IPS-15b (cell line): Measurements from ENCODE around the gene TMIE.
"Not testable (repeated sequence)": the region's sequence is repeated elsewhere in the genome, so short reads cannot be mapped to it uniquely, and the experiment has no call there.

ENCODE experiments used
- H3K27me3 ChIP-seq: one replicate; pipeline ENCODE4 v1.6.1; 2013; ENCODE audit warnings: low read length; ENCODE audit not compliant: control insufficient read depth, insufficient read depth
- H3K36me3 ChIP-seq: one replicate; pipeline ENCODE4 v1.6.1; 2013; ENCODE audit warnings: low read length; ENCODE audit not compliant: control insufficient read depth, insufficient read depth
- H3K4me1 ChIP-seq: one replicate; pipeline ENCODE4 v1.6.1; 2013; ENCODE audit warnings: mild to moderate bottlenecking, low read length; ENCODE audit not compliant: control insufficient read depth, insufficient read depth
- H3K4me3 ChIP-seq: one replicate; pipeline ENCODE4 v1.5.1; 2013; ENCODE audit warnings: low read depth, low read length
- H3K9ac ChIP-seq: one replicate; pipeline ENCODE4 v1.6.1; 2013; ENCODE audit warnings: low read depth, mild to moderate bottlenecking, low read length
- H3K9me3 ChIP-seq: one replicate; pipeline ENCODE4 v1.6.1; 2013; ENCODE audit warnings: mild to moderate bottlenecking, low read length; ENCODE audit not compliant: control insufficient read depth, insufficient read depth

Gene TMIE

DNA sequence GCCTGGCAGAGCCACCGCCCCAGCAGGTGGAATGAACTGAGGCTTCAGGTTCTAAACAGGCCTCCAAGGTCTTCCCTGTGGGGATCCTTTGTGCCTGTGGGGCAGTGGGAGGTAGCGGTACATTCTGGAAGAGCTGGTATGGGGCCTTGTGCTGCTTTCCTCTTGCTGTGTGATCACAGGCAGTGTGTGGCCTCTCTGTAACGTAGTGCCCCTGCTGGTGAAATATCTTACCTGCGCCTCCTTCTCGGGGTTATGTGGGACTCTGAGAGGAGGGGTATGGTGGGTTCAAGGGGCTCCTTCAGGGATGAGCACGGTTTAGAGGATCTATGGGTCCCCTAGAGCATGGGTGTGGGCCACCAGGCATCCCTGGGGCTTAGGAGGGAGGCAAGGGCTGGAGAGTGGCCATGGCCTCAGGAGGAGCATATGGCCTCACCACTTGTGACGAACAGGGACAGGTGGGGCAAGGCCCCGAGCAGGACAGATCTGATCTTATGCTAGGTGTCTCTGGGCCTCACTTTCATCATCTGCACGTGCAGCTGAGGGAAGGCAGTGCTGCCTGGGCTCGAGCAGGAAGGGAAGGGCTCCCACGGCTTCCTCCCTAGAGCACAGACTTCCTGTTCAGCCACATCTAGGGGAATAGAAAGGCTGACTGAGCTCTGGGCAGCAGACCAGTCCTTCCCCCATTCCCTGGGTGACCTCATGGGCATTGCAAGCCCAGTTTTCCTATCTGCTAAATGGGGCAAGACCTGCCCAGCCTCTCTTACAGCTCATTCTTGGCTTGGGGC lies 5.8 kb upstream of the TMIE start:
- Histone ChIP-seq H3K4me1 (peaks cover 4% of the 10 kb centered on the region), H3K27me3 (peaks cover 24% of the 10 kb centered on the region), H3K4me3 (no peak overlapping the region), H3K36me3 (no peaks in the 10 kb centered on the region), H3K9ac (no peak overlapping the region), H3K9me3 (no peaks in the 10 kb centered on the region)

DNA sequence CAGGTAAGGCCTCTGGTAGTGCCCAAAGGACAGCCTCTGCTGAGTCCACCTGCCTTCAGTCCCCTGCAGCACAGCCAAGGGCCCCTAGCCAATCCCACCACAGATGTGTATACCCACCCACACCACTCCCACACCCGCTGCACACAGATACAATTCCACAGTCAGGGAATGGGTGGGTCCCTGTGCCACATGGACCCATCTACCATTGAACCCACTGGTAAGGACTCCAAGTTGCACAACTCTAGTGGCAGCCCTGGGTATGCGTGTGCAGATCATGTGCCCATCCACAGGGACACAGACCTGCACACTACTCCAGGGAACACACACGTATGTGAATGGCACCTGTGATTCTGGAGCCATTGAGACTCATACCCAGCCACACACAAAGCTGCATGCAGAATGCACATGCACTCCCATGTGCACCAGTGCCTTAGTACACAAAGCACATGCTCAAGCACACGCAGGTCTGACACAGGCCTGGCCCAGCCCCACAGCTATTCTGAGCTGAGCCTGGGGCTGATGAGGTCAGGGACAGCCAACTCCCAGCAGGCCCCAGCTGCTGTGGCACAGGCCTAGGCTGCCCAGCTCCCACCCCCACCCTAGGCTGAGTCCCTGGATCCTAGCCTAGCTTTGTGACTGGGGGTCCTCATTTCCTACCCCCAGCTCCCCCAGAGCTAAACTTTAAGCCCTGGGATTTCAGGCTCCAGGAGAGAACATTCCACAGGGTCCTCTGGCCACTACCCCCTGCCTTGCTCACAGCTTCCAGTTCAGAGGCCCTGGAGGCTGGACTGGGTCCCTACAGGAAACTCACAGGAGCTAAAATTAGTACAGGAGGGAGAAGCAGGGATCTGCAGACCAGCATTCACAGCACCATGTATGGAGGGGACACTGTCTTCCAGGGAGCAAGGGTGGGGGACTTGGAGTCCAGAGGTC lies 5.0 kb upstream of the TMIE start:
- Histone ChIP-seq H3K9ac (no peak overlapping the region), H3K27me3 (peaks cover 28% of the 10 kb centered on the region), H3K36me3 (no peaks in the 10 kb centered on the region), H3K4me1 (peaks cover 4% of the 10 kb centered on the region), H3K9me3 (no peaks in the 10 kb centered on the region), H3K4me3 (no peak overlapping the region)

DNA sequence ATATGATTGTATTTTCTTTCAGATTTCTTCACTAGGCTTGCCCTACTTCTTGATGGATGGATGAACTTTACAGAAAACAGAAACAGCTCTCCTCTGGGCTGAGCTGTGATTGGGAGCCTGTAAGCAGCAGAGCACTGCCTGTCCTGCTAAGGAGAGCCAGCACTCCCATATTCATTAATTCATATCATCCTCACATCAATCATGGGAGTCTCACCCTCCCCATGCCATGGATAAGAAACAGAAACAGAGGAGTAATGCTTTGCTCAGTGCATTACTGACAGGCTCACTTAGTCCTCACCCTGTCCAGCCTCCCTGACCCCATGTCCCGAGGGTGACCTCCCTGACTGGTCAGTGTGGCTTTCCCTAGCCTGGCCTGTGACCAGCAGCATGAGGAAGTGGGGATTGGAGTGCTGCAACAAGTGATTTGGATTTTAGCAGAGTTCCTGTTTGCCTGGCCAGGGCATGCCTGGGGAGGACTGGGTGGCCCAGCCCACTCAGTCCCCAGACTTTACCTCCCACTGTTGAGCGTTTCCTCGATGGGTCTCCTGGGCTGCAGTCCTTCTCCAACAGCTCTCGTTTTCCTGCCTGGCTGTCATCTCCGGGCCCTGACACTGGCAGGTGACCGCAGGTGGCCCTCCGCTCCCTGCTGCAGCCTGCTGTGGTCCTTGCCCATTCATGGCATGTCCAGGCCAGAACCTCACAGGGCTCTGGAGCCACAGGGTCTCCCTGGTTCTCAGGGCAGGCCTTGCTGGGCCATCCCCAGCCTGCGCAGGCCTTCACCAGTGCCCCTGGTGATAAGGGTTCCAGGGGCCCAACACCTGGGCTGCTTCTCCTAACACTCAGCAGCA lies 1.3 kb upstream of the TMIE start:
- Histone ChIP-seq H3K9me3 (no peaks in the 10 kb centered on the region), H3K36me3 (no peaks in the 10 kb centered on the region), H3K4me3 (no peak overlapping the region), H3K4me1 (peaks cover 4% of the 10 kb centered on the region), H3K27me3 (peaks cover 21% of the 10 kb centered on the region), H3K9ac (no peak overlapping the region)

DNA sequence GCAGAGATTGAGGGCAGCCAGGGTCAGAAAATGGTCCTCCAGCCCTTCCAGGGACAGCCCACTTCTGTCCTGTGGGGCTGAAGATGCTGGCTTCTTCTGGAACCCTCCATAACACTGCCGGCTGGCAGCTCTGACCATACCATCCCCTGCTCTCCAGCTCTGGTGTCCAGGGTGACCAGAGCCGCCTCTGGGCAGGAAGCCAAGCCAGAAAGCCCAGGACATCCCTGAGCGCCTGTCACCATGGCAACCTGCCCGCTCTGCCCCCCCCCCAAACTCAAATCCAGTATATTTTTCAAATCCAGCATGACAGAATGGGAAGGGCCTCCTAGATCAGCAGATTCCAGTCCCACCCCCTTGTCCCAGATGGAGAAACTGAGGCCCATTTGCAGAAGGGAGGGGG lies 420 bp upstream of the TMIE start:
- no peaks in the 10 kb centered on the region for H3K9me3 ChIP-seq
- peaks cover 4% of the 10 kb centered on the region for H3K4me1 ChIP-seq
- H3K27me3 ChIP-seq, result peaks cover 21% of the 10 kb centered on the region
- H3K36me3 ChIP-seq, result no peaks in the 10 kb centered on the region
- H3K9ac ChIP-seq, result no peak overlapping the region
- H3K4me3 ChIP-seq, result no peak overlapping the region

DNA sequence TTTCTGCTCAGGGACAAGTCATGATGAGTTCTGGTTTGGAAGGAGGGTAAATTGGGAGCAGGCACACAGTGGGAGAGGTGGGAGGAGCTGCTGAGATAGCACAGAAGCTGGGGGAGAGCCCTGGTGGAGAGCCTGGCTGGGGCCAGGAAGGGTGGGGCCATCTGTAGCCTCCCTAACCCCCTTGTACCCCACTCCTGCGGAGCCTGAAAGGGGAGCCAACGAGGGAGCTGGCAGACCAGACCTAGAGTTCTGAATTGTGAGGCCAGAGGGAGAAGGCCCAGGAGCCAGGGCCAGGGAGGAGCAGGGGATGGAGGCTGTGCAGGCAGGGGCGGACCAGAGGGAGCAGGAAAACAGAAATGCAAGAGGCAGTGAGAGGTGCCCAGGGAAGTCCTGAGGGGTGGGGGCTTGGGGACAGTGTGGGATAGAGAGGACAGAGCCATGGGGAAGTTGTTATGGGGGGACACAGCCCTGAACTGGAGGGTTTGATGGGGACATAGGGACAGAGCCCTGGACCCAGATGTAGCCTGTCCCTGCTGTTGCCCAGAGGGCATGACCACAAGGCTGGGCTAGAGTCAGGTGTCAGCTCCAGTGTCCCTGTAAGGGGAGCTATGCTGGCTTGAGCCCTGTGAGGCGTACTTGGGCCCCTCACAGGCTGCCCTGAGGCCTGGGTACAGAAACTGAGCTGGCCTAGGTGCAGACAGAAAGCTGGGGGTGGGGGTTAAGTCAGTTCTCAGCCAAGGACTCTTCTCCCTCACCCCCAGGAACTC lies 1.2 kb downstream of the TMIE start:
- Histone ChIP-seq H3K9me3 (no peaks in the 10 kb centered on the region), H3K9ac (no peak overlapping the region), H3K36me3 (no peaks in the 10 kb centered on the region), H3K27me3 (peaks cover 21% of the 10 kb centered on the region), H3K4me1 (peaks cover 4% of the 10 kb centered on the region), H3K4me3 (no peak overlapping the region)

DNA sequence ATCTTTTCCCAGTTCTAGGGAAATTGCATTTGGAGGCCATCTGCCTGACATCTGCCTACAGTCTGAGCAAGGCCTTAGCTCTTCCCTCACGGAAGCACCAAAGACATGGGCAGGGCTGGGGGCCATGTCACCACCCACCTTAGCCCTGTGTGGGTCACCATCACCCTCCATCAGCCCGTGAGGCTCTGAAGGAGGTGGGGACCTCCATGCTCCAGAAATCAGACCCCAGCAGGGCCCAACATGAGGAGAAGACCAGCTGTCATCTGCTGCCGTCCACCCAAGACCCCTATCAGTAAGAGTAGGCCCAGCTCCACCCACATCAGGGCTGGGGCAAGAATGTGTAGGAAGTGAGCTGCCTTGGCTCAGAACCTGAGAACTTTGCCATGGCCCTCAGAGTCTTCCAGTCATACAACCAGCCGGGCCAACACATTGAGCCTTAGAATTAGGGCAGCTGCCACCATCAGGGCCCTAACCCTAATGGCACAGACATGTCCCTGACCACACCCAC lies 1.9 kb downstream of the TMIE start:
- H3K9ac ChIP-seq, result no peak overlapping the region
- peaks cover 21% of the 10 kb centered on the region for H3K27me3 ChIP-seq
- H3K36me3 ChIP-seq, result no peaks in the 10 kb centered on the region
- peaks cover 4% of the 10 kb centered on the region for H3K4me1 ChIP-seq
- H3K9me3 ChIP-seq, result no peaks in the 10 kb centered on the region
- H3K4me3 ChIP-seq, result no peak overlapping the region

DNA sequence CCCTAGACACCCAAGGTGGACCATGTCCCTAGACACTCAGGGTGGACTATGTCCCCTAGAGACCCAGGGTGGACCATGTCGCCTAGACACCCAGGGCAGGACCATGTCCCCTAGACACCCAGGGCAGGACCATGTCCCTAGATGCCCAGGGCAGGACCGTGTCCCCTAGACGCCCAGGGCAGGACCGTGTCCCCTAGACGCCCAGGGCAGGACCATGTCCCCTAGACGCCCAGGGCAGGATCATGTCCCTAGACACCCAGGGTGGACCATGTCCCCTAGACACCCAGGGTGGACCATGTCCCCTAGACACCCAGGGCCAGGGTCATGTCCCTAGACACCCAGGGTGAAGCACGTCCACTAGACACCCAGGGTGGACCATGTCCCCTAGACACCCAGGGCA lies 3.2 kb downstream of the TMIE start:
- not testable (repeated sequence) for H3K9me3 ChIP-seq, H3K4me3 ChIP-seq, H3K4me1 ChIP-seq, H3K36me3 ChIP-seq, H3K9ac ChIP-seq
- H3K27me3 ChIP-seq, result peaks cover 21% of the 10 kb centered on the region

DNA sequence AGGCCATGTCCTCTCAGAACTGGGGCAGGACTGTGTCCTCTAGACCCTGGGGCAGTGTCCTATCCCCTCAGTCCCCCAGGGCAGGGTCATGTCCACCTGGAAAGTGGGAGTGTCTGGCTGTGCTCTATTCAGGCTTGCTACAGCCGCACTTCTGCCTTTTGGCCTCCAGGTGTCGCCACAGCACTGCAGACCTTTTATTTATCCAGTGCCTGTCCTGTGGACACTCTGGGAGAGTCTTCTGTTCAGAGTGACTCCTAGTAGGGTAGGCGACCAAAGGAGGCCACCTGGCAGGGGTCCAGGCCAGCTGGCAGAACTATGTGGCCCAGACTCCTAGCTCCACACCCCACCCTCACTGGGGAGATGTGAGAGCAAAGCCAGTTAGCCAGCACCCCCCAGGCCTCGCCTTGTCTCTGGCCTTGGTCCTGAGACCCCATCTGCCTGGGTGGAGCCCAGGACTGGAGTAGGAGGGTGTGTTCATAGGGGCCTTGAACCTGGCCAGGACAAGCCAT lies 3.9 kb downstream of the TMIE start:
- H3K4me3 ChIP-seq, result no peak overlapping the region

DNA sequence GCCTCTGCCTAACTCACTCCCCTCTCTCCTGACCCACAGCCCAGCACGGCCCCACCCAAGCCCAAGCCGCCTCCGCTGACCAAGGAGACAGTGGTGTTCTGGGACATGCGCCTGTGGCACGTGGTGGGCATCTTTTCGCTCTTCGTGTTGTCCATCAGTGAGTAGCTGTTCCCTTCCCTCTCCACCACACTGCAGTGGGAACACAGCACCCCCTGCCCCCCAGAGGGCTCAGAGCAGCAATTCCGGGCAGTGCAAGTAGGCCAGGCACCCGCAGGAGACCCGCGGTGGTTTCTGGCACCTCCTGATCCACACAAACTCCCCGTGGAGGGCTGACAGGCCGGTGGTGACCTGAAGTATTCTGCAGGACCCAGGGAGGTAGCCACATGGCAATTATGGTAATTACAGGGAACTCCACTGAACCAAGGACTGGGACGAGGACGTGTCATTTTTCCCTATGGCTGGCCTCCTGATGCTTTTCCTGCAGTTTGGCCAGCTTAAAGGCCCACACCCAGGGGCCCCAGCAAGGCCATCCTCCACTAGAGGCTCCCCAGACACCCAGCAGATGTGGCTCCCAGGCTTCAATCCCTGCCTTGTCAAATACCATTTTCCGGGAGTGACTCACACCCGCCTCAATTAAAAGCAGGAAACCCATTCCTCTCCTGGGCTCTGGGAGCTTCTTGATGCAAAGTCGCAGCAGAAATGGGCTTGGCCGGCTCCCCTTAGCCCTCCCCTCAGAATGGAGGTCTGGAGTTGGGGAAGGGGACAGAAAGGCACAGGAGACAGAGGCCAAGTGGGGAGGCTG lies 4.8 kb downstream of the TMIE start:
- Histone ChIP-seq H3K4me1 (peaks cover 4% of the 10 kb centered on the region), H3K27me3 (peaks cover 13% of the 10 kb centered on the region), H3K4me3 (no peak overlapping the region), H3K36me3 (no peaks in the 10 kb centered on the region), H3K9ac (no peak overlapping the region), H3K9me3 (no peaks in the 10 kb centered on the region)

More for the DNA sequence above, 3.9 kb downstream of the TMIE start:
- no peaks in the 10 kb centered on the region for H3K36me3 ChIP-seq
- peaks cover 4% of the 10 kb centered on the region for H3K4me1 ChIP-seq
- no peak overlapping the region for H3K9ac ChIP-seq
- peaks cover 17% of the 10 kb centered on the region for H3K27me3 ChIP-seq
- H3K9me3 ChIP-seq, result no peaks in the 10 kb centered on the region
